Renal cortex interstitium (tissue), 15 donors: Measurements from ENCODE around the gene FXYD3. TPM values are rescaled to one million over a fixed set of nuclear protein-coding genes. Genes with fewer than 3 reads are reported as not detected.
A peak's percentile ranks its signal among the peaks of the same experiment; 100 is the strongest.

Experiments used
- DNase-seq, 11 donors: peaks; one replicate each; pipeline ENCODE4 v3.0.0-alpha.2; 2013; ENCODE audit warnings: low read depth in 9 of 11, low spot score in 4 of 11; ENCODE audit errors: extremely low read depth in 1 of 11
- long read RNA-seq, 16 experiments: transcript quantifications; one replicate each; lab custom pipeline, GENCODE V29; 2026
- polyA plus RNA-seq, 3 donors: library from polyadenylated mRNA; unstranded; fragments of 120-200 nt; gene quantifications; one replicate each; pipeline ENCODE4 v1.2.1, GENCODE V29; 2013; ENCODE audit not compliant: insufficient read length in 3 of 3

The FXYD3 gene
- polyA plus RNA-seq = 10 to 100 TPM; 11.7 to 16.6 (median 12.0) TPM
- long read RNA-seq, donor 1 = 0 reads
- long read RNA-seq, donor 2, partial matches to known transcripts = 5 of 6 reads
- long read RNA-seq, donor 2, other reads (novel, unspliced or antisense) = 0 of 6 reads
- long read RNA-seq, donor 3, partial matches to known transcripts = 30 of 31 reads
- long read RNA-seq, donor 3, other reads (novel, unspliced or antisense) = 0 of 31 reads
- long read RNA-seq, donor 4, partial matches to known transcripts = 5 of 6 reads
- long read RNA-seq, donor 4, other reads (novel, unspliced or antisense) = 0 of 6 reads
- long read RNA-seq, donor 5, partial matches to known transcripts = 29 of 29 reads
- long read RNA-seq, donor 5, other reads (novel, unspliced or antisense) = 0 of 29 reads
- long read RNA-seq, donor 6, partial matches to known transcripts = 6 of 6 reads
- long read RNA-seq, donor 6, other reads (novel, unspliced or antisense) = 0 of 6 reads
- long read RNA-seq, donor 7, partial matches to known transcripts = 12 of 12 reads
- long read RNA-seq, donor 7, other reads (novel, unspliced or antisense) = 0 of 12 reads
- long read RNA-seq, donor 8, partial matches to known transcripts = 29 of 32 reads
- long read RNA-seq, donor 8, other reads (novel, unspliced or antisense) = 0 of 32 reads
- long read RNA-seq, donor 9, partial matches to known transcripts = 22 of 22 reads
- long read RNA-seq, donor 9, other reads (novel, unspliced or antisense) = 0 of 22 reads
- long read RNA-seq, donor 10, partial matches to known transcripts = 26 of 27 reads
- long read RNA-seq, donor 10, other reads (novel, unspliced or antisense) = 0 of 27 reads
- long read RNA-seq, donor 11 = 0 reads
- long read RNA-seq, donor 12 = 0 reads
- long read RNA-seq, donor 13, partial matches to known transcripts = 14 of 16 reads
- long read RNA-seq, donor 13, other reads (novel, unspliced or antisense) = 0 of 16 reads
- long read RNA-seq, donor 14 = 0 reads
- long read RNA-seq, donor 15, partial matches to known transcripts = 0 of 1 reads
- long read RNA-seq, donor 15, other reads (novel, unspliced or antisense) = 0 of 1 reads
- long read RNA-seq, donor 16, partial matches to known transcripts = 60 of 61 reads
- long read RNA-seq, donor 16, other reads (novel, unspliced or antisense) = 0 of 61 reads

- no peak for DNase-seq
Measured at GRCh38 chr19:35115177-35115951, at the start of gene FXYD3. FXYD3 (plus strand) TSS chr19:35115823; CDS start chr19:35119377, 3,554 bp downstream.

GRCh38 chr19:35066121-35066520, 49.5 kb upstream of the FXYD3 start:
- no peak for DNase-seq

- DNase-seq = peak; percentile 63 to 82 (median 76)
Measured at GRCh38 chr19:35066691-35067563, 48.7 kb upstream of the FXYD3 start.

GRCh38 chr19:35068941-35069634, 46.5 kb upstream of the FXYD3 start:
- DNase-seq = no peak

GRCh38 chr19:35069696-35070095, 45.9 kb upstream of the FXYD3 start:
- DNase-seq = no peak

GRCh38 chr19:35070471-35070870, 45.2 kb upstream of the FXYD3 start:
- no peak for DNase-seq

GRCh38 chr19:35073516-35073915, 42.1 kb upstream of the FXYD3 start:
- no peak for DNase-seq

- no peak for DNase-seq
Measured at GRCh38 chr19:35073941-35074340, 41.7 kb upstream of the FXYD3 start.

GRCh38 chr19:35074426-35075201, 41.0 kb upstream of the FXYD3 start:
- no peak for DNase-seq

- no peak for DNase-seq
Measured at GRCh38 chr19:35075202-35076025, 40.2 kb upstream of the FXYD3 start.

- DNase-seq = no peak
Measured at GRCh38 chr19:35076026-35076370, 39.6 kb upstream of the FXYD3 start.

- DNase-seq = no peak
Measured at GRCh38 chr19:35076657-35077056, 39.0 kb upstream of the FXYD3 start.

- no peak for DNase-seq
Measured at GRCh38 chr19:35077411-35078223, 38.0 kb upstream of the FXYD3 start.

GRCh38 chr19:35079826-35080225, 35.8 kb upstream of the FXYD3 start:
- DNase-seq = no peak

- DNase-seq = no peak
Measured at GRCh38 chr19:35080613-35081170, 34.9 kb upstream of the FXYD3 start.
